GM23338 (cell line): Measurements from ENCODE around the gene AHNAK. TPM values are rescaled to one million over a fixed set of nuclear protein-coding genes. Genes with fewer than 3 reads are reported as not detected.
A peak's percentile ranks its signal among the peaks of the same experiment; 100 is the strongest.
"Not testable (repeated sequence)": the region's sequence is repeated elsewhere in the genome, so short reads cannot be mapped to it uniquely, and the experiment has no call there.

Source experiments
- ATAC-seq: fragments of 200-7000 bp; cut with Tn5 transposase; 3 replicates; pipeline ENCODE4 v1.9.1; 2020
- DNase-seq: peaks from one replicate; pipeline ENCODE4 v3.0.0-alpha.2; 2015; ENCODE audit warnings: low spot score
- H2AFZ ChIP-seq: fragments of 200-600 bp; sonication (generic); 2 replicates; pipeline ENCODE4 v1.8.0; 2016; ENCODE audit warnings: antibody characterized with exemption, mild to moderate bottlenecking, moderate library complexity
- H3F3A ChIP-seq: fragments of 200-600 bp; sonication (generic); replicated peaks from 2 replicates; pipeline ENCODE4 v1.8.0; 2017; ENCODE audit warnings: antibody characterized with exemption, mixed run types, low read depth
- H3K27ac ChIP-seq: fragments of 200-600 bp; sonication (generic); 2 replicates; pipeline ENCODE4 v1.6.1; 2016; ENCODE audit warnings: low read depth
- H3K27me3 ChIP-seq: fragments of 200-600 bp; sonication (generic); 2 replicates; pipeline ENCODE4 v1.8.0; 2016; ENCODE audit warnings: mild to moderate bottlenecking, mixed run types, moderate library complexity; ENCODE audit not compliant: insufficient read depth
- H3K36me3 ChIP-seq: fragments of 200-600 bp; sonication (generic); 2 replicates; pipeline ENCODE4 v1.8.0; 2016; ENCODE audit warnings: mild to moderate bottlenecking; ENCODE audit not compliant: insufficient read depth
- H3K4me1 ChIP-seq: fragments of 200-600 bp; sonication (generic); 2 replicates; pipeline ENCODE4 v1.8.0; 2016; ENCODE audit warnings: mild to moderate bottlenecking, moderate library complexity; ENCODE audit not compliant: insufficient read depth
- H3K4me2 ChIP-seq: fragments of 200-600 bp; sonication (generic); 2 replicates; pipeline ENCODE4 v1.7.1; 2017; ENCODE audit warnings: mixed run types
- H3K4me3 ChIP-seq: fragments of 200-600 bp; sonication (generic); 2 replicates; pipeline ENCODE4 v1.6.1; 2016; ENCODE audit warnings: mixed run types
- H3K79me2 ChIP-seq: fragments of 200-600 bp; sonication (generic); replicated peaks from 2 replicates; pipeline ENCODE4 v1.8.0; 2017; ENCODE audit warnings: mild to moderate bottlenecking; ENCODE audit not compliant: insufficient read depth
- H3K9me2 ChIP-seq: fragments of 200-600 bp; sonication (generic); 2 replicates; pipeline ENCODE4 v1.8.0; 2017; ENCODE audit not compliant: insufficient read depth
- H4K20me1 ChIP-seq: fragments of 200-600 bp; sonication (generic); replicated peaks from 2 replicates; pipeline ENCODE4 v1.8.0; 2017; ENCODE audit warnings: mild to moderate bottlenecking; ENCODE audit not compliant: insufficient read depth
- H3K27ac Mint-ChIP-seq: 2 replicates; pipeline ENCODE4 v1.8.0; 2020; ENCODE audit warnings: inconsistent platforms, mild to moderate bottlenecking, moderate library complexity, mixed read lengths
- H3K27me3 Mint-ChIP-seq: 3 replicates; pipeline ENCODE4 v1.8.0; 2022; ENCODE audit warnings: low read depth, mild to moderate bottlenecking, moderate library complexity, mixed read lengths, inconsistent platforms; ENCODE audit not compliant: insufficient read depth, poor library complexity
- H3K36me3 Mint-ChIP-seq: 3 replicates; pipeline ENCODE4 v1.8.0; 2021; ENCODE audit warnings: low read depth, mild to moderate bottlenecking, inconsistent platforms, moderate library complexity, mixed read lengths
- H3K4me1 Mint-ChIP-seq: 3 replicates; pipeline ENCODE4 v1.8.0; 2020; ENCODE audit warnings: mild to moderate bottlenecking, inconsistent platforms, mixed read lengths
- H3K4me3 Mint-ChIP-seq: 3 replicates; pipeline ENCODE4 v1.8.0; 2021; ENCODE audit warnings: moderate library complexity, mild to moderate bottlenecking, inconsistent platforms, mixed read lengths
- H3K9me3 Mint-ChIP-seq: 3 replicates; pipeline ENCODE4 v1.8.0; 2020; ENCODE audit warnings: moderate library complexity, mild to moderate bottlenecking, inconsistent platforms, mixed read lengths
- CREB1 ChIP-seq: fragments of 250-450 bp; sonication (Bioruptor Pico); IDR thresholded peaks from 2 replicates; pipeline ENCODE4 v1.5.0; 2020; ENCODE audit warnings: low read depth, mild to moderate bottlenecking, moderate library complexity
- EZH2 ChIP-seq: fragments of 200-600 bp; sonication (generic); IDR thresholded peaks from one replicate; pipeline ENCODE4 v1.8.0; 2017; ENCODE audit warnings: antibody characterized with exemption, mild to moderate bottlenecking, low read depth; ENCODE audit not compliant: unreplicated experiment
- EZH2phosphoT487 ChIP-seq: fragments of 200-600 bp; sonication (generic); IDR thresholded peaks from one replicate; pipeline ENCODE4 v1.8.1; 2018; ENCODE audit warnings: antibody characterized with exemption; ENCODE audit not compliant: unreplicated experiment
- REST ChIP-seq: IDR thresholded peaks from one replicate; pipeline ENCODE4 v1.6.1; 2018; ENCODE audit warnings: antibody characterized with exemption; ENCODE audit not compliant: unreplicated experiment
- polyA plus RNA-seq: library from polyadenylated mRNA; unstranded; fragments of >200 nt; fragmentation: Nextera tagmentation; extraction: Ambion mirVana; gene quantifications from 2 replicates; pipeline ENCODE4 v1.2.1, GENCODE V29; 2016
- total RNA-seq: library from RNA; depleted of rRNA; stranded (reverse); fragments of >200 nt; shearing (Covaris generic); gene quantifications from 2 replicates; pipeline ENCODE4 v1.2.3, GENCODE V29; 2014
- TF ChIP-seq, protein P1 (sequence below), 2 experiments: fragments of 200-600 bp in 1 of 2; sonication (generic) in 1 of 2; conservative IDR thresholded peaks; 2 replicates each; pipeline versions ENCODE4 v1.5.1 to v1.6.1; 2016 to 2017; ENCODE audit warnings: antibody characterized with exemption in 2 of 2, low read depth in 2 of 2, mild to moderate bottlenecking in 2 of 2, moderate library complexity in 1 of 2

AHNAK gene
- total and polyA plus RNA-seq, 2 experiments from 2014 or later: 0.91 to 2.1 TPM

- not testable (repeated sequence) for H3K27me3 ChIP-seq, H3K9me3 Mint-ChIP-seq, H3K4me1 Mint-ChIP-seq, H3K79me2 ChIP-seq, H3K4me3 ChIP-seq, H3K4me2 ChIP-seq, H2AFZ ChIP-seq, H3K27ac Mint-ChIP-seq, H3K36me3 ChIP-seq, H3K36me3 Mint-ChIP-seq, H3K4me1 ChIP-seq, DNase-seq, H3K4me3 Mint-ChIP-seq, H3K27ac ChIP-seq, H3F3A ChIP-seq, H4K20me1 ChIP-seq, H3K9me2 ChIP-seq, ATAC-seq
- H3K27me3 Mint-ChIP-seq: peaks cover 11% of the 10 kb centered on the region
These were observed 96.7 kb downstream of the AHNAK start for GRCh38 chr11:62449912-62450311.

DNA sequence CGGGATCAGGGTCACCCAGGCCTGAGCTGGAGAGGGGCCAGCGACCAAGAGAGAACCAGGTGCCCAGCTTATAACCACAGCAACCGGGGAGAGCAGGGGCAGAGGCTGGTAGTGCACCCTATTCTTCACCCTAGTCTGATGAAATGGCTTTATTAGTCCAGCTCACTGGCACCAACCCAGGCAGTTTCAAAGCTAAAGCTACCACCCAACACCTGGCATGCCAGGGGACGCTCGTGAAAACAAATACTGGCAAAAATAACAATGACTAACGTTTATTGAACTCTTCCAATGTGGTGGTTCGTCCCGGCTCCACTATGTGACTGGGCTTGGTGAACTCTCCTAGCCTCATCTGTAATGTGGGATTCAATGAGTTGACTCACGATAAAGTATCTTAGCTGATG is 97.2 kb downstream of the AHNAK start:
- Mint-ChIP-seq H3K27me3 (peaks cover 11% of the 10 kb centered on the region), H3K9me3 (no peaks in the 10 kb centered on the region; the same call in 2 of the 3 replicates), H3K4me1 (peaks cover 4% of the 10 kb centered on the region), H3K4me3 (no peak overlapping the region), H3K27ac (no peak overlapping the region), H3K36me3 (no peaks in the 10 kb centered on the region)
- Histone ChIP-seq H3K79me2 (no peaks in the 10 kb centered on the region), H3K9me2 (no peaks in the 10 kb centered on the region; the same call in 1 of the 2 replicates), H3K27ac (no peak overlapping the region), H3K4me1 (no peaks in the 10 kb centered on the region), H3F3A (no peaks in the 10 kb centered on the region), H3K4me2 (no peak overlapping the region), H3K36me3 (no peaks in the 10 kb centered on the region), H2AFZ (no peak overlapping the region), H4K20me1 (no peaks in the 10 kb centered on the region), H3K4me3 (no peak overlapping the region), H3K27me3 (no peaks in the 10 kb centered on the region)
- DNase-seq: no peak
- TF ChIP-seq CREB1 (CRISPR knock-in tag) (no peak), EZH2phosphoT487 (no peak), REST (no peak), EZH2 (no peak)
- TF ChIP-seq, protein P1, sequence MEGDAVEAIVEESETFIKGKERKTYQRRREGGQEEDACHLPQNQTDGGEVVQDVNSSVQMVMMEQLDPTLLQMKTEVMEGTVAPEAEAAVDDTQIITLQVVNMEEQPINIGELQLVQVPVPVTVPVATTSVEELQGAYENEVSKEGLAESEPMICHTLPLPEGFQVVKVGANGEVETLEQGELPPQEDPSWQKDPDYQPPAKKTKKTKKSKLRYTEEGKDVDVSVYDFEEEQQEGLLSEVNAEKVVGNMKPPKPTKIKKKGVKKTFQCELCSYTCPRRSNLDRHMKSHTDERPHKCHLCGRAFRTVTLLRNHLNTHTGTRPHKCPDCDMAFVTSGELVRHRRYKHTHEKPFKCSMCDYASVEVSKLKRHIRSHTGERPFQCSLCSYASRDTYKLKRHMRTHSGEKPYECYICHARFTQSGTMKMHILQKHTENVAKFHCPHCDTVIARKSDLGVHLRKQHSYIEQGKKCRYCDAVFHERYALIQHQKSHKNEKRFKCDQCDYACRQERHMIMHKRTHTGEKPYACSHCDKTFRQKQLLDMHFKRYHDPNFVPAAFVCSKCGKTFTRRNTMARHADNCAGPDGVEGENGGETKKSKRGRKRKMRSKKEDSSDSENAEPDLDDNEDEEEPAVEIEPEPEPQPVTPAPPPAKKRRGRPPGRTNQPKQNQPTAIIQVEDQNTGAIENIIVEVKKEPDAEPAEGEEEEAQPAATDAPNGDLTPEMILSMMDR (conservative IDR thresholded peaks at IDR 0.05; ENCODE audit: low read depth in 2 of 2): no peak
- peak; percentile 38 for ATAC-seq
